ENCODE measurements around the gene TFR2.

Gene TFR2

GRCh38 chr7:100611983-100612729 lies 29.2 kb downstream of the TFR2 start, which contains the start of gene MOSPD3:
Gene MOSPD3, plus strand, starts transcription at chr7:100612540. Its CDS starts 252 bp downstream, at chr7:100612792.
- DNase-seq, result peak; percentile 98

GRCh38 chr7:100609958-100610357 lies 31.4 kb downstream of the TFR2 start:
- DNase-seq, result no peak

- no peak for DNase-seq
These were observed 34.2 kb downstream of the TFR2 start for GRCh38 chr7:100607111-100607510.

- no peak for DNase-seq
These were observed 35.0 kb downstream of the TFR2 start for GRCh38 chr7:100606313-100606712.

GRCh38 chr7:100604976-100605911 lies 36.1 kb downstream of the TFR2 start:
- peak; percentile 46 for DNase-seq

GRCh38 chr7:100604028-100604975 lies 37.0 kb downstream of the TFR2 start:
- peak; percentile 61 for DNase-seq

GRCh38 chr7:100603726-100604027 lies 37.7 kb downstream of the TFR2 start:
- DNase-seq, result no peak

- no peak for DNase-seq
These were observed 38.2 kb downstream of the TFR2 start for GRCh38 chr7:100602889-100603725.

- no peak for DNase-seq
These were observed 40.7 kb downstream of the TFR2 start for GRCh38 chr7:100600730-100601038.

- no peak for DNase-seq
These were observed 41.2 kb downstream of the TFR2 start for GRCh38 chr7:100599911-100600729.

GRCh38 chr7:100598425-100598824 lies 42.9 kb downstream of the TFR2 start:
- DNase-seq, result no peak

- DNase-seq, result no peak
These were observed 46.2 kb downstream of the TFR2 start for GRCh38 chr7:100595188-100595587.

GRCh38 chr7:100591596-100591995 lies 49.8 kb downstream of the TFR2 start:
- no peak for DNase-seq

- DNase-seq, result no peak
These were observed 51.1 kb downstream of the TFR2 start for GRCh38 chr7:100590077-100590737.

GRCh38 chr7:100589341-100589947 lies 51.9 kb downstream of the TFR2 start:
- DNase-seq, result no peak

GRCh38 chr7:100588438-100588837 lies 52.9 kb downstream of the TFR2 start:
- DNase-seq, result no peak

- peak; percentile 99 for DNase-seq
These were observed 54.9 kb downstream of the TFR2 start, which contains the start of gene FBXO24 for GRCh38 chr7:100586266-100587025. Gene FBXO24, plus strand, starts transcription at chr7:100586328. Its CDS starts 298 bp downstream, at chr7:100586626.

GRCh38 chr7:100585511-100586265 lies 55.7 kb downstream of the TFR2 start, which contains the start of gene LRCH4:
Gene LRCH4, minus strand, starts transcription at chr7:100586129. Its CDS starts 29 bp downstream, at chr7:100586100.
- DNase-seq, result peak; percentile 60

All from activated naive CD4-positive, alpha-beta T cell treated with anti-CD3 and anti-CD28 coated beads, Interleukin-2, amount 50 U/mL, for 16 hours (primary cell).